CD4-positive, alpha-beta T cell treated with Interleukin-10 for 1 hour (primary cell): ENCODE measurements around the gene SECTM1.
"Not testable (repeated sequence)": the region's sequence is repeated elsewhere in the genome, so short reads cannot be mapped to it uniquely, and the experiment has no call there.

Experiments used
- DNase-seq: peaks from one replicate; pipeline ENCODE4 v3.0.0-alpha.2; 2020

SECTM1 gene

DNA sequence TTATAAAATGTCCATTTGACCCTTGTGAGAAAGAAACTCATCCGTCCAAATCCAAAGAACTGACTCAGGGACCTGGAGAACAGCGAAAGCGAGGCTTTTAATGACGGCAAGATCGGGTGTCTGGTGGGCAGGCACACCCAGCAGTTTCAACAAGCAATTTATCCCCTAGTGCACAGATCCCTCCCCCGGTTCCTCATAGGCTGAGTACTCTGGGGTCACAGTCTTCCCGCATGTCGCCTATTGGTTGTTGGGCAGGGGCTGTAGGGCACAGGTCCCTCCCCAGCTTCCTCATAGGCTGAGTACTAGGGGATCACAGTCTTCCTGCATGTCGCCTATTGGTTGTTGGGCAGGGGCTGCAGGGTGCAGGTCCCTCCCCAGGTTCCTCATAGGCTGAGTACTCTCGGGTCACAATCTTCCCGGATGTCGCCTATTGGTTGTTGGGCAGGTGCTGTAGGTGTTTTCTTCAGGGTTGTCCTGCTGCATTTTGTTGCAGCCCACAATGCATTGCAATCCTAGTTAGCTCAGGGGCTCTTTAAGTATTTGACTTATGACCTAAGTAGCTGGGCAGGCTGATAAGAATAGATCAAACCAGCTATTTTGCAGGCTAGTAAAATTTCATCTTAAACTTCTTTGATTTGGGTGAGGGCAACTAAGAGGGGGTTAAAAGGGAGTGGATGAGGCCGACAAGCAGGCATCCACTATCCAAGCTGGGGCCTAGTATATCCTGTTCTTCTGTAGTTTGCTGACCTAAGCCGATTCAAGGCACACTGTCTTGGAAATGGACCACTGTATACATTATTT is 34.4 kb upstream of the SECTM1 start:
- no peak for DNase-seq

DNA sequence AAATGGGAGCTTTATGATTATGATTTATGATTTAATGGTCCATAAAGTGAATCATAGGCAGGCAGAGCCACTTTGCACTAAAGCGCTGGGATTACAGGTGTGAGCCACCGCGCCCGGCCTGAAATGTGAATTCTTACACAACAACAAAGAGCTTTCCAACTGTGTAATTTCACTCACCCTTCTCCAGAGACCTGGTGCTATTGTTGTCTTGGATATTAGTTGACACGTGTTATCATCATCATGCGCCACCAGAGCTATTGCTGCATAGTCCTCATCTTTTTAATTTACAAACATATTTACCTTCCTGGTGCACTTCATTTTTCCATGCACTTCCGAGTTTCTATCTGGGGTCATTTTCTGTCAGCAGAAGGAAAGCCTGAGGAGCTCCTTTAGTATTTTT is 33.2 kb upstream of the SECTM1 start:
- no peak for DNase-seq

DNA sequence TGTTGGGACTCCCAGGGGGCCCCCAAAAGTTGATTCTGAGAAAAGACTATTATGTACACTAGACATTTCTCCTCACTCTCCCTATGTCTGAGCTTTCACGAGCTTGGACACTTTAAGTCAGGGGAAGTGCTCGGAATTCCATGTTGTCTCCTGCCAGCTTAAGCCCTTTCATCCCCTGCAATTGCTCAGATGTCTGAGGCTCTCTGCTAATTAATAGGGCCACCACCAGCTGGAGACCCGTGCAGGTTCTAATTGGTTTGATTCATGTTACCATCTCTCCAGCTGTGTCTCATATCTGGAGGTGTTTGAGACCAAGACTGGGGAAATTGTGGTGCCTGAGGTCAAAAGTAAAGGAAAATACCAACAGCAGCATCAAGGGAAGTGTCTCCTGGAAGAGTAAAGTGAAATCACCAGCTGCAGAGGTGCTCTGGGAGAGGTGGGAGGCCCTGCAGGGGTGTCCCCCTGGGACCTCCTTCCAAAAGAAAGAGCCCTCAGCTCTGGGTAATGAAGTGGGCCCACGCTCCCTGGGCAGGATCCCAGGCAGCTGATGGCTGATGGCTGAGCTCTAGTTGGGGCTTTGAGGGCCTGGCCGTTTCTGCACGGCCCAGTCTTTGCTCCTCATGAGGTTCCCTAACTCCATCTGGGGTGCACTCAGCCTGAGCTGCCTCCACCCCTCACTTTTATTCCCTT is 32.2 kb upstream of the SECTM1 start:
- DNase-seq: no peak

DNA sequence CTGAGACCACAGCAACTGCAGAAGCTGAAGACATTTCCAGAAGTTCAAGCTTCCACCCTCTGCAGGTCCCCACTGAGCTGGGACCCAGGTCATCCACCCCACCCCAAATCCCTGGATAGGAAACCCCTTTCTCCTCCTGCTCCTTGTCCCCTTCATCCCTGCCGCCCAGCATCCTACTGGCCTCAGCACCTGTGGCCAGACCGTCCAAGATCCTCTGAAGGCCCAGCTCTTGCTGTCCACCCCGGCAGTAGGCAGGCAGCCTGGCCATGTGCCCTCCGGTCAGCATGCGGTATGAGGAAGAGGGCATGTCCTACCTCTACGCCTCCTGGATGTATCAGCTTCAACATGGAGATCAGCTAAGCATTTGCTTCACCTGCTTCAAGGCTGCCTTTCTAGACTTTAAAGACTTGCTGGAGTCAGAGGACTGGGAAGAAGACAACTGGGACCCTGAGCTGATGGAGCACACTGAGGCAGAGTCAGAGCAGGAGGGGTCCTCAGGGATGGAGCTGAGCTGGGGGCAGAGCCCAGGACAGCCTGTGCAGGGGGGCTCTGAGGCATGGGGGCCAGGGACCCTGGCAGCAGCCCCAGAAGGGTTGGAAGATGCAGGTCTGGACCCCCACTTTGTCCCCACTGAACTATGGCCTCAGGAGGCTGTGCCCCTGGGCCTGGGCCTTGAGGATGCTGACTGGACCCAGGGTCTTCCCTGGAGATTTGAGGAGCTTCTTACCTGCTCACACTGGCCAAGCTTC is 28.5 kb upstream of the SECTM1 start:
- DNase-seq: no peak

DNA sequence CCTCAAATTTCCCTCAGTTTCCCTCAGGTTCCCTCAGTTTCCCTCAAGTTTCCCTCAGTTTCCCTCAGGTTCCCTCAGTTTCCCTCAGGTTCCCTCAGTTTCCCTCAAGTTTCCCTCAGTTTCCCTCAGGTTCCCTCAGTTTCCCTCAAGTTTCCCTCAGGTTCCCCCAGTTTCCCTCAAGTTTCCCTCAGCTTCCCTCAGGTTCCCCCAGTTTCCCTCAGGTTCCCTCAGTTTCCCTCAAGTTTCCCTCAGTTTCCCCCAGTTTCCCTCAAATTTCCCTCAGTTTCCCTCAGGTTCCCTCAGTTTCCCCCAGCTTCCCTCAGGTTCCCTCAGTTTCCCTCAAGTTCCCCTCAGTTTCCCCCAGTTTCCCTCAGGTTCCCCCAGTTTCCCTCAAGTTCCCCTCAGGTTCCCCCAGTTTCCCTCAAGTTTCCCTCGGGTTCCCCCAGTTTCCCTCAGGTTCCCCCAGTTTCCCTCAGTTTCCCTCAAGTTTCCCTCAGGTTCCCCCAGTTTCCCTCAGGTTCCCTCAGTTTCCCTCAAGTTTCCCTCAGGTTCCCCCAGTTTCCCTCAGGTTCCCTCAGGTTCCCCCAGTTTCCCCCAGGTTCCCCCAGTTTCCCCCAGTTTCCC is 26.0 kb upstream of the SECTM1 start:
- not testable (repeated sequence) for DNase-seq

DNA sequence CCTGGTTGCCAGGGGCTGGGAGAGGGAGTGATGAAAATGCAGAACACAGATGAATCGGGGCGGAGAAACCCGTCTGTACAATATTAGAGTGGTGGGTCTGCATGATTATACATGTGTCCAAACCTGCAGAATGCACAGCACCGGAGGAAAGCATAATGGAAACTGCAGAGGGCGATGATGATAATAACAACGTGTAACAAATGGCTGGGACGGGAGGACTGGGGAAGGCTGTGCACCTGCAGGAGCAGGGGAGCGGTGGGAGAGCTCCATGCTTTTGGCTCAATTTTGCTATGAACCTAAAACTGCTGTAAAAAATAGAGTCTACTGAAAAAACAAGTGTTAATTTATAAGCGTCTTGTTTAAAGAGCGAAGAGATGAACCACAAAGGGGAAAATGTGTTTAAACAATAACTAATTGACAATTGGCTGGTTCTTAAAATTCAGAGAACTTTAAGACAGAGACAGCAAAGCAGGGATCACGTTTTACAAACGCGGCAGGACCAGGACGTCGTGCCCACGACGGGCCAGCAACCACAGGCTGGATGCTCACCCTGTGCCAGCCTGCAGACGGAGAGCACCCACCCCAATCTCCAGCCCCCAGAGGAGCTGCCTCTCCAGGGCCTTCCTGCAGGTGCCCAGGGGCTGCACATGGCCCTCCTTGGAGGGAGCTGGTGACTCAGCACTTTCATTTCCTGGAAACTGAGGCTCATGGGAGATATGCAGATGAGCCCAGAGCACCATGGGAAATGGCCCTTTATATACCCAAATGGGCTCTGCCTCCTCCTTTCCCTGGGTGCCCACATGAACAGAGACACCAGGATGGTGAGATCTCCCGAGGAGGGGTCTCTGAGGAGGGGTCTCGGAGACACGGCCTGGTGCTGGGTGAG is 25.1 kb upstream of the SECTM1 start, which contains the start of gene TEX19:
TEX19 (plus strand) TSS at position 783 of the 886 bp plus-strand sequence. CDS start 2,904 bp downstream, outside the sequence.
- DNase-seq: peak; percentile 7

DNA sequence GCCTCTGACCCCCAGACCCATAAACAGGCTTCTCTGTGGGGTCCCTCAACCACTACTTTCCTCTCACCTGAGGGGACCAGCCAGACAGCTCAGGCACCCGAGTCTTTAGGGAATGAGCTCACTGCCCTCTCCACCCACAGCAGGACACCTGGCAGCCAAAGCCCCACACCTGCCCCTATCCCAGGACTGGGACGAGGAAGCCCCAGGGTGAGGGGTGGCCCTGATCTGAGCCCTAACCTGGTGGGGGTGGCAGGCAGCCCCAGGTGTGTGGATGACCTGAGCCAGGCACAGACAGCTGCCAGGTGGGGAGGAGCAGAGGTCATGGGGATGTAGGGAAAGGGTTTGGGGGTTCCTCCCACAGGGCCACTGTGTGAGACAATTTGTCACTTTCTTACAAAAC is 23.8 kb upstream of the SECTM1 start:
- no peak for DNase-seq

DNA sequence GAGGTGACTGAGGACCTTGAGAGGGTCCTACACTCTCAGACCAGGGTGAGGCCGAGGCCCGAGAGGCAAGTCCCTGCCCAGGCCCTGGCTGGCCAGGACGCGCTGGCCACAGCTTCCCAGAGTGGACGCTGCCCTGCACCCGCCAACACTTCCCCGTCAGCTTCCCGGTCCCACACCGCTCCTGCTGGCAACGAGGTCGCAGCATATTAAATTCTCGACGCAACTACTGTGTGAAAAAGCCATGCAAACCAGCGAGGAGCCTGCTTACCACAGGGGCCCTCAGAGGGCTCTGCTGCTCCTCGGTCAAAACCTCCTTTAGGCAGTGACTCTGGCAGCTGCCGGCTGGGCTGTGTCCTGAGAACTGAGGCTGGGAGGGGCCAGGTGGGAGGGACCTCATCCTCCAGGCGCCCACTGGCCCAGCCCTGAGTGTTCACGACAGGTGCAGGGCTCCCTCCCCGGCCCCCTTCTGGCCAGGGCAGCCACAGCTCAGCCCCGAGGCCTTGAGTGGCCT is 23.3 kb upstream of the SECTM1 start:
- DNase-seq: no peak

DNA sequence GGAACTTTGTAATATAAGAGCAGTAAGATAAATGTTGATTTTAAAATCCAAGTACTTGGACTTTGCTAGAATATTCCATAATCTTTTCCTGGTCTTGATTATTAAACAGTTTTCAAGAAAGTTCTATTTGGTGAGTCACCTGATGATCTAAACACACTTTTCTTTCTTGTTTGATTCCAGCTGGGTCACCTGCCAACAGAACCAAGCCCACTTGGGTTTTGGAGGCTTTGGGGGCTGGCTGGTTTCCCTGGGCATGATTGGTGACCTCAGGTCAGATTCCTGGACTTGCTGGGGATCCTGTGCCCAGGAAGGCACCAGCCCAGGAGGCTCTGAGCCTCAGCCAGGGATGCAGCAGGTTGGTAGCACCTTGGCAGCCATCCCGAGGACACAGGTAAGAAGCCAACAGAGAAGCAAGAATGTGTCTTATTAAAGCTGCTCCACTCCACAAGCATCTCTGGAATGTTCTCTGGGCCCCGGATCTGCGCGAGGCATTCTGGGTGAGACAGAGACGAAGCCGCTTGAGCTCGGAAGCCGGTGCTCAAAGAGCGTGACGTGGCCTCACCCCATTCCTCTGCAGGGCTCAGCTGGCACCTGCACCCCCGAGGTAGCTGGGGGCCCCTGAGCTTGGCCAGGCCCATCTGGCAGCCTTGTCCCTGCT is 22.3 kb upstream of the SECTM1 start:
- no peak for DNase-seq

DNA sequence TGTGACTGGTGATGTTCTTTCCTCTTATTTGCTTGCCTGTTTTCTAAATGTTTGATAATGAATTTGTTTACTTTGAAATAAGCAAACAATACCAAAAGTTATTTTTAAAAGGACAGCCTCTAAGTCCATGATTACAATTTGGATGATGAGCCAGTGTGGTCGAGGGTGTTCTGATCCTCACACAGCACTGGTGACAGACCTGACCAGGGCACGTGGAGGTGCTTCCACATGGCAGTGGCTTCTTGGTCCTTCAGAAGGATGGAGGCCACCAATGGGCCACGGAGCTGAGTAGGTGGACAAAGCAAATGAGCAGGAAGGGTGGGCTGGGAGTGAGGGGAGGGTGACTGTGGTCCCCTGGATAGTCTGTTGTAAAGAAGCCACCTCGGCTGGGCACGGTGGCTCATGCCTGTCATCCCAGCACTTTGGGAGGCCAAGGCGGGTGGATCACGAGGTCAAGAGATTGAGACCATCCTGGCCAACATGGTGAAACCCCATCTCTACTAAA is 21.3 kb upstream of the SECTM1 start:
- no peak for DNase-seq

DNA sequence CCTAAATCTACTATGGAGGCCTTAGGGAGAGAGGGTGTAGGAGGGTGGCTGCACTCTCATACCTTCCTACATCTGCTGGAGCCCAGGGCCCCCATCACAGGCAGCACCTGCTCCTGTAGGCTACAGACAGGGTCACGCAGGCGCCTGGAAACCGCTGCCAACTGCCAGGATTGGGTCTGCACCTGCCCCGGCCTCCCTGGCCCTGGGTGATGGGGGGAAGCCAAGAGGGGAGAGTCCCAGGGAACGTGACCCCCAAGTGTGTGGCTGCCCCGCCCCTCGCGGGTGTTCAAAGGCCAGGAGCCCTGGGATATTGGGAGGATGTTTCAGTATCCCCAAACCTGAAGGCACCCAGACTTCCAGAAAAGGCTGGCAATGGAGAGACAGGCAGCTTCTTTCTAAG is 19.9 kb upstream of the SECTM1 start:
- no peak for DNase-seq

DNA sequence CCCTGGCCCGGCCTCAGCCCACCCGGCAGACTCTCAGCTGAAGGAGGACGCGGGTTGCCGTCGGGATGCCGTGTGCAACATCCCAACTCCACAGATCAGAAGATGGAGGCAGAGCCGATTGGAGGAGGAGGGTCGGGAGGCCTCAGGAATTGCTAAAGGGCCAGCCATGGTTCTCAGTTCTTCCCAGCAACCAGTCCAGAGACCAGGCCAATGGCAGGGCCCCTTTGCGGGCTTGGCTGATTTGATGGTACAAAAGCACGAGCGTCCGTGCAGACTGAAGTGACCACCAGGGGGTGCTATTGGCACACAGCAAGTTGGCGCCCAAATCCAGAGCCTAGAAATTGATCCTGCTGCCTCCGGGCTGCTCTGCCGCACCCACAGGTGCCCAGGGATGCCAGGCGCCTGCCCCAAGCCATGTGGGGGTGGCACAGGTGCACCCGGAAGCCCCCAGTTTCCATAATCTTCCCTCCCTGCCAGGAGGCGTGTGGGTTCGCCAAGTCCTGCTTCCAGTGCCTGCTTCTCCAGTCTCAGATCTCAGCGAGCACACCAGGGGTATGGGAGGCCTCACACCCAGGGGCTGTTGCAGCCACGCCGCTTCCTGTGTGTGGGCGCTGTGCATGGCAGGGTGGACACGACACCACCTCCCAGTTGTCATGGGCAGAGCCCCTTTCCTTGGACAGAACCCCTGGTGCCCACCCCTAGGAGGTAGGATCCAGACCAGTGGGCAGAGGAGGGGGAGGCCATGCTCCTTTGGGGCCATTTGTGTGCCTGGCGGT is 18.3 kb upstream of the SECTM1 start:
- DNase-seq: peak; percentile 84

DNA sequence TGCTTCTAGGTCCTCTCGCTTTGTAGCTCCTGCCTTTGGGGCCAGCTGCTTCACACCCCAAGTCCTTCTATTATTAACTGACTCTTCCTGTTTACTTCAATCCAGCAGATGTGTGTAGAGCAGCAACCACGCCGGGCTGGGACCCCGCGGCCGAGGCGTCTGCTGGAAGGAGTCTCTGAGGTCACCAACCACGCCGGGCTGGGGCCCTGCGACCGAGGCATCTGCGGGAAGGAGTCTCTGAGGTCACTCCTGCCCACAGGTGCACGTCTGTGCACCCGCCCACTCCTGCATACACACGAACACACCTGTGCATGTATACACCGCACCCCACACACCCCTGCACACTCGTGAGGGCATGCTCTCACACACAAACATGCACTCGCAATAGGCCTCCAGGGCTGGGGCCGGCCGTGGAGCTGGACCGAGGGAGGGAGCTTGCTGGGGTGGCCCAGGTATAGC is 17.7 kb upstream of the SECTM1 start:
- no peak for DNase-seq

DNA sequence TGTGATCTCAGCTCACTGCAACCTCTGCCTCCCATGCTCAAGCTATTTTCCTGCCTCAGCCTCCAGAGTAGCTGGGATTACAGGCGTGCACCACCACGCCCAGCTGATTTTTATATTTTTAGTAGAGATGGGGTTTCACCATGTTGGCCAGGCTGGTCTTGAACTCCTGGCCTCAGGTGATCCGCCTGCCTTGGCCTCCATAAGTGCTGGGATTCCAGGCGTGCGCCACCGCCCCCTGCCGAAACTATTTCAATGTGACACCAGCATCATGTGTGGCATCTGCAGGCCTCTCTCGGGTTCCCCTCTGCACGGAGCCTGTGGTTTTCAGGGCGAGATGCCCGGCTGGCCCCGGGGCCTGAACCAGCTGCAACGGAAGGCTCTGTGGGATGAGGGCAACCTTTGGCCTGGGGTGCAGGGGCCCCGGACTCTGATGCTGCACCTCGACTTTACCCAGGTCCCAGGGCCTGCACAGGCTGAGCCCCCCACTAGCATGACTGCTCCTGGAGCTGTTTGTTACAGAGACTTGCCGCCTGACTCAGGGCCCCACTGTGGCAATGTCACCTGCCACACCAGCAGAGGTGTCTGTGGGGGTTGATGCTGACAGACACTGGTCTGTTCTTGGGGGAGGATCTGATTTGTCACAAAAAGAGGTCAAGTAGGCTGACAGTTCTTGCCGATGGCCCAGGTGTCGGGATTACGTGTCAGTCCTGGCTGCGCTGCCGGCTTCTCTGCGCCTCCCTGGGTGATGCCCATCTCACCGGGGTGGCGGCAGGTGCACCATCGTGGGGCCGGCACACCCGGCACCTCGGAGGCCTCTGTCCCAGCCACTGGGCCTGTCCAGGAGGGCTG is 16.8 kb upstream of the SECTM1 start:
- peak; percentile 37 for DNase-seq

DNA sequence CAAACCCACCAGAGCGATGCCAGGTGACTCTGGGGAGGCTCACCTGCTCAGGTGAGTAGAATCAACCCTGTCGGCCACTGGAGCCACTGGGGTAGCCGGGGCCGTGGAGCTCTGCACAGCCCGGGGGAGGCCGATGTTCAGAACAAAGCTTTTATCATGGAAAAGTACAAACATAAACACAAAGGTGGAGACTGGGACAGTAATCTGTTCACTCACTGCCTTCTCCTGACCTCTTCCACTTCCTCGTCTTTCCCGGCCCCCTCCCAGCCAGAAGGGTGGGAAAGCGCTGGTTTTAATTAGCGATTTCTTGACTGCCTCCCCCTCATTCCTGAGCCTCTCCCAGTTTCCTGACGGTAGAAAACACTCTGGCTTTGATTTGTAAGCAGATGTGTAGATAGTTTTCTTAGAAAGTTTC is 15.7 kb upstream of the SECTM1 start:
- no peak for DNase-seq

DNA sequence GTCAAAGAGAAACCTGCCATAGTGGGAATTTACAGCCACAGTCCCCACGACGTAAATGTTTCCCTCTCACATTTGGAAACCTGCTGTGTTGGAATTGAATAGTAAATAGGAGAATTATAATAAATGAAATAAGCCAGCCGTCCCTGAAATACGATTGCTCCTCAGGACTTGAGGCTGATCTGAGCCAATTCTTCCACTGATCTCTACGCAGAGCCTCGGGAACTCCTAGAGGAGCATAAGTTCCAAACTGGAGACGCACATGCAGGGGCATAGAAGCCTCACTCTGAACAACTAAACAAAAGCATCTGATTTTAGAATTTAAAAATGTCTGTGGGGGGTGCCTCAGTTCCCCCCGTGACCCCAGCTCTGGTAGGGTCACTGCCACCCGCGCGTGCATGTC is 15.3 kb upstream of the SECTM1 start:
- DNase-seq: no peak

DNA sequence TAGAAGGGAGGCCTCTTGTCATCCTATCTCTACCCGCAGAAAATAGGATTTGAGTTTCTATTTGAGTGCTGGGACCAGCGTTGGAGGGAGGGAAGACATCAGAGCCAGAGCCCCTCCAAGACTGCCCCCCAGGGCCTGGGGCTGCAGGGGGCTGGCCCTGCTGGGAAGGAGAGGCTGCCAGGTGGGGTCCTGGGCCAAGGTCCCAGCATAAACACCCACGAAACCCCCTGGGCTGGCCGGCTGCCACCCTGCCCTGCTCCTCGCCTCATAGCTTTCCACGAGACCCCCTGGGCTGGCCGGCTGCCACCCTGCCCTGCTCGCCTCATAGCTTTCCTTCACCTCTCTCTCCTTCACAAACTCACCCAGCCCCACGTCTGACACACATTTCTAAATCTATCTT is 14.9 kb upstream of the SECTM1 start:
- DNase-seq: no peak

DNA sequence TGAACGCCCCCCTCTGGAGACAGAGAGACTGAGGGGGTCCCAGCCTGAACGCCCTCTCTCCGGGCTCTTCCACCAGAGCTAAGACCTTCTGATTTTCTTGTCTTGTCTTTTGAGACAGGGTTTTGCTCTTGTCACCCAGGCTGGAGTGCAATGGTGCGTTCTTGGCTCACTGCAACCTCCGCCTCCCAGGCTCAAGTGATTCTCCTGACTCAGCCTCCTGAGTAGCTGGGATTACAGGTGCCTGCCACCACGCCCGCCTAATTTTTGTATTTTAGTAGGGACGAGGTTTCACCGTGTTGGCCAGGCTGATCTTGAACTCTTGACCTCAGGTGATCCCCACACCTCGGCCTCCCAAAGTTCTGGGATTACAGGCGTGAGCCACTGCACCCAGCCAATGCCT is 14.4 kb upstream of the SECTM1 start:
- not testable (repeated sequence) for DNase-seq
